ENCODE data around the gene PRDM2. TPM values are rescaled to one million over a fixed set of nuclear protein-coding genes. Genes with fewer than 3 reads are reported as not detected.
"Not testable (repeated sequence)": the region's sequence is repeated elsewhere in the genome, so short reads cannot be mapped to it uniquely, and the experiment has no call there.

PRDM2 gene
- total RNA-seq, 1 donor = 124 TPM

DNA sequence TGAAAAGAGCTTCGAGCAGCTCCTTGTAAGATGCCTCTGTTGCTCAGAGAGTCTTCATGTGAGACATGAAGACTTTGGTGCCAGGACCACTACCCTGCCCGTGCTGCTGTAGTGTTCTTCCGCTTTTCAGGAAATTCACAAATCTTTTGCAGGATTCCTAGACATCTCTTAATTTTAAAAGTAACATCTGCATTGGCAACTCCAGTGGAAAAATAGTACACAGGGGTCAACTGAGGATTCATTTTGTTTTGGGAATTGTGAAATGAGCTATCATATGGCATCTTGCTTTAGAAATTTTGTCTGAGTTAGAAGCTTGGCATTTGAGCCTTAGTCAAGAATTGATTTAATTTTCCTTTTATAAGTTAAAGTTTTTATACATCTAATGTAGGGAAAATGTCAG is 7.2 kb downstream of the PRDM2 start:
- Histone ChIP-seq H3K27me3 (ENCODE audit: insufficient read depth, low read length) (no peaks in the 10 kb centered on the region), H3K4me3 (ENCODE audit: low read length) (no peak overlapping the region), H3K4me1 (ENCODE audit: insufficient read depth, low read length) (peaks cover 37% of the 10 kb centered on the region), H3K9me3 (ENCODE audit: low read depth, low read length) (no peaks in the 10 kb centered on the region)

DNA sequence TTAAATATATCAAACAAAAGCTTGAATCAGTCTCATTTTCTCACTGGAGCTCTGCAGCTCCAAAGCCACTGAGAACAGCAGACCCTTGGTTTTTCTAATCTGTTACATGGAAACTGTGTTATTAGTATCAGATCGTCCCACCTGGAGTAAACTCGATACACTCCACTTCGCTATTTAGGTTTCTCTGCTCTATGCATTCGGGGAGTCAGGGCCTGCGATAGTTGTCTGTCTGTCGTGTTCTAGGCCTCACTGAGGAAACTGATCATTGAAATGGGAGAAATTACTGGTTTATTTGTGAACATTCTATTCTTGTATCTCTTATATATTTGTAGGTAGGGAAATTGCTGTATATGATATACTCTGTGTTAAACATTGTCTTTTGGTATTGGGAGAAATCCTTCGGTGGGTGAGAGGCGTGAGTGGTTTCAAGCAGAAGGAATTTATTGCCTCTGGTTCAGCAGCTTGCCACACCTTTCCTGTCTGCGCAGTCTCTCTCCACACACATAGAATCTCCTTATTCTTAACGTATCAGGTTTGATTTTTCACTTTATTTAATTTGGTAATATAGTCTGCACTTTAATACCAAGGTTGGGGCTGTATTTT is 8.5 kb downstream of the PRDM2 start:
- Histone ChIP-seq H3K9me3 (ENCODE audit: low read depth, low read length) (no peaks in the 10 kb centered on the region), H3K4me1 (ENCODE audit: insufficient read depth, low read length) (peaks cover 38% of the 10 kb centered on the region)

DNA sequence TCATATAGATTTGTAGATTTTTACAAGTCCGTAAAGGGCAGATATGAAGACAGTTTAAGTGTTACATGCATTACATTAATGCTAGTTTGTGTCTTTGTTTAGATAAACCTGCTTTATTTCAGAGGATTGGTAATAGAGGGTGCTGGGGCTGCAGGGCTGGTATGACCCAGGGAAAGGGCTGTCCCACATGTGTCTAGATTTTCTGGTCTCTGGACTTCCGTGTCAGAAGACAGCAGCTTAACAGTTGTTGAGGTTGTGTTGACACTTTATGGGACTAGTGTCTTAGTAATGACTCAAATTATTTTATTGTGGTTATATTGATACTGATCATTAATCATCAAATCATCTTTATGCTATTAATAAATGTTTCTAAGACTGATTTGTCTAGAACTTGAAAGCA is 10.1 kb downstream of the PRDM2 start:
- H3K4me1 ChIP-seq (ENCODE audit: insufficient read depth, low read length) = peaks cover 33% of the 10 kb centered on the region
- H3K9me3 ChIP-seq (ENCODE audit: low read depth, low read length) = no peaks in the 10 kb centered on the region
- no peak overlapping the region for H3K4me3 ChIP-seq (ENCODE audit: low read length)
- H3K27me3 ChIP-seq (ENCODE audit: insufficient read depth, low read length) = no peaks in the 10 kb centered on the region

More for the DNA sequence above, 8.5 kb downstream of the PRDM2 start:
- Histone ChIP-seq H3K4me3 (ENCODE audit: low read length) (no peak overlapping the region), H3K27me3 (ENCODE audit: insufficient read depth, low read length) (no peaks in the 10 kb centered on the region)

DNA sequence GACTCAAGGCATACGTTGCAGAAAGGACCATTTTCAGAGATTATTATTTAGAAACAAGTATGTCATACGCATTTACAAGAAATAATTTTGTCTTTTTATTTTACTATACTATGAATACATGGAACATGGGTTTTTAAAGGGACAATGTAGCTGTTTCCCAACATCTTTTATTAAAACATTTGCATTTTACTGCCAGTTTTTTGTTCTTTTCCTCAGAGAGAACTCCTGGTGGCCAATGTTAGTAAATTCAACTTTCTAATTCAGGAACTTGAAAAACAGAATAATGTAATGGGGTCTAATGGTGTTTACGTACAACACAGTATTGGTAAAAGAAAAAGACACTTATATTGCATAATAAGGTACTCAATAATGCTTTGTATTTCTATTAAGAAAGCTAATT is 14.9 kb downstream of the PRDM2 start:
- no peaks in the 10 kb centered on the region for H3K9me3 ChIP-seq (ENCODE audit: low read depth, low read length)
- no peaks in the 10 kb centered on the region for H3K27me3 ChIP-seq (ENCODE audit: insufficient read depth, low read length)
- peaks cover 12% of the 10 kb centered on the region for H3K4me1 ChIP-seq (ENCODE audit: insufficient read depth, low read length)
- no peak overlapping the region for H3K4me3 ChIP-seq (ENCODE audit: low read length)

DNA sequence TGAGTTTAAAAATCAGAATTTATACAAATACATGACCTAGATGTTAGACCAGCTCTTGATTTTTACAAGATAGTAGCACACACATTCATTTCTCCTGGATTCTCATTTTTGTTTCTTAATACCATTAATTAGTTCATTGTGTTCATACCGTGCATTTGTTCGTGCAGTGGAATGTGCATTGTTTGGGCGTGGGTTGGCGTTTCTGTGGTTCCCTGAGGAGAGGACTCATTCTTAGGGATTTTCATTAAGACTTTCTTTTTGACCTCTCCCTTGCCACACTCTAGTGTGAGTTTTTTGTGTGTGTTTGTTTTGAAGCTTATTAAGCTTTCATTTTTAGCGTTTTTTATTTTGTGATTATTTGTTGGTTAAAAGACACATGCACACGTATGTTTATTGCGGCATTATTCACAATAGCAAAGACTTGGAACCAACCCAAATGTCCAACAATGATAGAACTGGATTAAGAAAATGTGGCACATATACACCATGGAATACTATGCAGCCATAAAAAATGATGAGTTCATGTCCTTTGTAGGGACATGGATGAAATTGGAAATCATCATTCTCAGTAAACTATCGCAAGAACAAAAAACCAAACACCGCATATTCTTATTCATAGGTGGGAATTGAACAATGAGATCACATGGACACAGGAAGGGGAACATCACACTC is 15.8 kb downstream of the PRDM2 start:
- not testable (repeated sequence) for H3K9me3 ChIP-seq (ENCODE audit: low read depth, low read length); H3K27me3 ChIP-seq (ENCODE audit: insufficient read depth, low read length); H3K4me3 ChIP-seq (ENCODE audit: low read length)
- peaks cover 12% of the 10 kb centered on the region for H3K4me1 ChIP-seq (ENCODE audit: insufficient read depth, low read length)

DNA sequence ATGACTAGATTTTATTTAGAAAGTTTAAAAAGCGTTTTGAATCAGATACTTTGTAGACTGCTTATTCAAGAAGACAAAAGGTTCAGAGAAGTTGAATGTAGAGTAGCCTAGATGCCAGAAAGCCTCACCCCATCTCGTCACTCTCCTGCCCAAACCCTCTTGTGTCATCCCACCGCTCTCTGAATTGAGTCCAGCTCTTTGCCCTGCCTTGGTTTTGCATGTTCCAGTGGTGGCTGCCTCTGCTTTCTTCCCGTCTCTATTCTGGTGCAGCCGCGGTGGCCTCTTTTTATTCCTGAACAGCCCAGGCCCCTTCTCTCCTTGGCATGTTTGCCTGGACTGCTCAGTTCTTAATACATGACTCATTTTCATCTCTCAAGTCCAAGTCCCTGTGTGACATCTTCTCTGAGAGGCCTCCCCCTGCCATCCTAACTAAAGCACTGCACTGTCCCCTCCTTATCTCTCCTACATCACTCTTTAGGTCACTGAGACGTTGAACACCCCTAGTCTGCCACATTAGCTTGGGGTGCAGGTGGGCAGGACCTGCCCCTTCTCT is 22.9 kb downstream of the PRDM2 start:
- H3K9me3 ChIP-seq (ENCODE audit: low read depth, low read length) = no peaks in the 10 kb centered on the region
- H3K4me1 ChIP-seq (ENCODE audit: insufficient read depth, low read length) = peaks cover 50% of the 10 kb centered on the region
- no peak overlapping the region for H3K4me3 ChIP-seq (ENCODE audit: low read length)
- no peaks in the 10 kb centered on the region for H3K27me3 ChIP-seq (ENCODE audit: insufficient read depth, low read length)

DNA sequence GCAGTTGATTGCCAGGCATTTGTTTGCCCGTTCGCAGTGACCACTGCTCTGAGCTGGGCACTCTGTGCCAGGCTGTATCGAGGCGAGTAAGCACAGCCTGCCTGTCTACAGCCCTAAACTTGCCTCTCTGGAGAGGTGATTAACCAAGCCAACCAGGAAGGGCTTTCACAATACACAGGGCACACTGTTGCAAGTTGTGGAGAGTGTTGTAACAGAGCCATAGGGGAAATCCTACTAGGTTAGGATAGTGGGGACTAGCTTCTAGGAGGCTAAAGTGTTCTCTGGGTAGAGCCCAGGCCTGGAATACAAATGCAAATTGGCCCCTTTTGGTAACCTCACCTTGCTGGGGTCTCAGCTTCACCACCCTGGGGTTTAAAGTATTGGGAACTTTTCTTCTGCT is 23.8 kb downstream of the PRDM2 start:
- no peaks in the 10 kb centered on the region for H3K27me3 ChIP-seq (ENCODE audit: insufficient read depth, low read length)
- peaks cover 52% of the 10 kb centered on the region for H3K4me1 ChIP-seq (ENCODE audit: insufficient read depth, low read length)
- H3K9me3 ChIP-seq (ENCODE audit: low read depth, low read length) = no peaks in the 10 kb centered on the region
- no peak overlapping the region for H3K4me3 ChIP-seq (ENCODE audit: low read length)

DNA sequence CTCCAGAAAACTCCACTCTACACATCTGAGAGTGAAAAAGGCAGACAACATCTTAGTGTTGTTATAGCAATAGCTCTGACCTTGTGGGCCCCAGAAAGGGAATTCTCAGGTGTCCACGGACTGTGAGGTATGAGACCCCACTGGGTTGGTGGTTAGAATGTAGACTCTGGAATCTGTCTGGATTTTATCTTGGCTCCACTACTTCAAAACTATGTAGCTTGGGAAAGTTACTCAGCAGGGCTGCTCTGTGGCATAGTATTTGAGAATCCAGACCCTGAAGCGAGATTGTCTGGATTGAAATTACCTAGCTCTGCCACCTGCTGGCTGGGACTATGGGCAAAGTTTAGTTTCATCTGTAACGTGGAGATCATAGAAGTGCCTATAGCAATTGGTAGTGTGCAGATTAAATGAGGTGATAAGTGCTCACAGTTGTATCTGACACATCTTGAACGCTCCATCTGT is 25.8 kb downstream of the PRDM2 start:
- no peaks in the 10 kb centered on the region for H3K9me3 ChIP-seq (ENCODE audit: low read depth, low read length)
- no peak overlapping the region for H3K4me3 ChIP-seq (ENCODE audit: low read length)
- no peaks in the 10 kb centered on the region for H3K27me3 ChIP-seq (ENCODE audit: insufficient read depth, low read length)
- H3K4me1 ChIP-seq (ENCODE audit: insufficient read depth, low read length) = peaks cover 69% of the 10 kb centered on the region

DNA sequence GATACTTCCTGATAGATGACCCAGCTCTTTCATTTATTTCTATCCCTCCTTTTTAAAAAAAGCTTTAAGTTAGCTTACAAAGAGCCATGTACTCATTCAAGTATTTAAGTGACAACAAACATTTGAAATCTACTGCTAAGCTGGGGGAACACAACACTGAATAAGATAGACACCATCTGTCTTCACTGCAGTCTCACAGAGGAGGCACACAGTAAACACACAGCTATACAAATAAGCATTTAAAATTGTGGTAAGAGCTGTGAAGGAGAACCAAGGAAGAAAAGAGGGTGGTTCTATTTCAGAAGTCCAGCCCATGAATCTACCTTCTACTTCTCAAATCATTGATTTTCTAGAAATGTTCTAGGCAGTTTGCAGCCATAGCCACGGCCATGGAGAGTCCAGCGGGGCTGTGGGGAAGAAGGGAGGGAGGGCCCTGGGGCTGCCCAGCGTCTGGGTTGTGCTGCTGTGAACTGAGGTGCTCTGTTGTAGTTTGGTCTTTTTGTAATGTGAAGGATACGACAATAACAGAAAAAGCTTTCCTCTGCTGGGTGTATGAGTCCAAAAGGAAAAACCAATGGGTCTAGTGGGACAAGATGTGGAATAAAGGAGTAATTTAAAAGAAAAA is 28.2 kb downstream of the PRDM2 start:
- no peaks in the 10 kb centered on the region for H3K9me3 ChIP-seq (ENCODE audit: low read depth, low read length)
- no peaks in the 10 kb centered on the region for H3K27me3 ChIP-seq (ENCODE audit: insufficient read depth, low read length)
- peaks cover 72% of the 10 kb centered on the region for H3K4me1 ChIP-seq (ENCODE audit: insufficient read depth, low read length)
- no peak overlapping the region for H3K4me3 ChIP-seq (ENCODE audit: low read length)

DNA sequence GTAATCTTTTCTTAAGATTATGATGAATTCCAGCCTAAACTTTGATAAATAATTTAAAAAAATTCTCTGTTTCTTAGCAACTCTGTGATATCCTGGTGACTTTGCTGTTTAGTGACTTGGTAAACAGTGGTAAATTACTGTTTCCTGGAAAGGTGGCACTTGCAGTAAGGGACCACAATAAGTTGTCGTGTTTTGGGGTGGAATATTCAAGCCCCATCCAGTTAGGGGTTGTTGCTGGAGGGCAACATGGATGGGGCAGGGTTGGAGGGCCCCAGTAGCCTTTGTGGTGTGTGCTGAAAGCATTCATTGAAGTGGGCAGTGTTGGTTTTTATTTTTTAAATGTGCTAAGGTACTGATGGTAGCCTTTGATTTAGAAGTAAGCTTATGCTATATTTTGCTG is 30.3 kb downstream of the PRDM2 start:
- no peaks in the 10 kb centered on the region for H3K27me3 ChIP-seq (ENCODE audit: insufficient read depth, low read length)
- H3K4me1 ChIP-seq (ENCODE audit: insufficient read depth, low read length) = peaks cover 63% of the 10 kb centered on the region
- peak overlapping the region; percentile 22 for H3K4me3 ChIP-seq (ENCODE audit: low read length)
- no peaks in the 10 kb centered on the region for H3K9me3 ChIP-seq (ENCODE audit: low read depth, low read length)

DNA sequence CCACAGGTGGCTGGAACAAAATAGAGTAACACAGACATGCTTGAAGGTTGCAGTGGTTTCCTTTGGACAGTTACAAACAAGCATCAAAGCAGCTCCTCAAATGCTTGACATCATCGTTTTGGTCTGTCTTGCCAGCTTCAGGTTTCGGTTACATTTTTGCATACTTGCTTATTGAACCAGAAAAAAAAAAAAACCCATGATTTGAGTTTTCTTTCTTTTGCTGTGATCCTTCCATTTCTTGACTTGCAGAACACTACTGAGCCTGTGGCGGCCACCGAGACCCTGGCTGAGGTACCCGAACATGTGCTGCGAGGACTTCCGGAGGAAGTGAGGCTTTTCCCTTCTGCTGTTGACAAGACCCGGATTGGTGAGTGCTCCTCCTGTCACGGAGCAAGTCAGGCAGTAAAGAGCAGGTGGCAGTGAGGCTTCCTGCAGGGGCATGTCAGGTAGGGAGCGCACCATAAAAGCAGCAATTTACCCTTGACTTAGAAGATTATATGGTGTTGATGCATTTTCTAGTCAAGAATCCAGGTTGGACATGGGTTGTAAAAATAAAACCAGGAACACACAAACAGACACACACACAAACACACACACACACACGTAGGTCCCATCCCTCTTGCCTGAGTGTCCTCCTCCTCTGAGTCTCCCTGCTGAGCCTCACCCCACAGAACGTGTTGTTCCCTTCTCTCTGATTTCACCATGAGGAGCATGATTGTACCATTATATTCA is 30.9 kb downstream of the PRDM2 start:
- Histone ChIP-seq H3K4me1 (ENCODE audit: insufficient read depth, low read length) (peaks cover 57% of the 10 kb centered on the region), H3K9me3 (ENCODE audit: low read depth, low read length) (no peaks in the 10 kb centered on the region), H3K27me3 (ENCODE audit: insufficient read depth, low read length) (no peaks in the 10 kb centered on the region), H3K4me3 (ENCODE audit: low read length) (peak overlapping the region; percentile 22)

DNA sequence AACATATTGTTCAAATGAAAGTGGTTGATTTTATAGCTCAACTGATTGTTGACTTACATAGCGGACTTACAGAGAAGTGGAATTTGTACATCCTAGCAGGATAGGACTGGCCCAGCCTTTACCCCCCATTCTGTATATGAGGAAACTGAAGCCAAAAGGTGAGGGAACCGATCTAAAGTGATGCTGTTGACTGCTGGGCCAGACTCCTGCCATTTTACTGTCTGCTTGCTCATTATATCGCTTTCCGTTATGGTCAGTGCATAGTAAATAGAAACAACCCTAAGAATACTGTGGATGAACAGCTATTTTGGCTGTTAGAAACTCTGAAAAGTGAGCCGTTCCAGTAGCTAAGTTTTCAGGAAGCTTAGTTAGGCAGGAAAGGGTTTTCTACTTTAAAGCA is 31.9 kb downstream of the PRDM2 start:
- Histone ChIP-seq H3K4me3 (ENCODE audit: low read length) (no peak overlapping the region), H3K27me3 (ENCODE audit: insufficient read depth, low read length) (no peaks in the 10 kb centered on the region), H3K9me3 (ENCODE audit: low read depth, low read length) (no peaks in the 10 kb centered on the region), H3K4me1 (ENCODE audit: insufficient read depth, low read length) (peaks cover 50% of the 10 kb centered on the region)

DNA sequence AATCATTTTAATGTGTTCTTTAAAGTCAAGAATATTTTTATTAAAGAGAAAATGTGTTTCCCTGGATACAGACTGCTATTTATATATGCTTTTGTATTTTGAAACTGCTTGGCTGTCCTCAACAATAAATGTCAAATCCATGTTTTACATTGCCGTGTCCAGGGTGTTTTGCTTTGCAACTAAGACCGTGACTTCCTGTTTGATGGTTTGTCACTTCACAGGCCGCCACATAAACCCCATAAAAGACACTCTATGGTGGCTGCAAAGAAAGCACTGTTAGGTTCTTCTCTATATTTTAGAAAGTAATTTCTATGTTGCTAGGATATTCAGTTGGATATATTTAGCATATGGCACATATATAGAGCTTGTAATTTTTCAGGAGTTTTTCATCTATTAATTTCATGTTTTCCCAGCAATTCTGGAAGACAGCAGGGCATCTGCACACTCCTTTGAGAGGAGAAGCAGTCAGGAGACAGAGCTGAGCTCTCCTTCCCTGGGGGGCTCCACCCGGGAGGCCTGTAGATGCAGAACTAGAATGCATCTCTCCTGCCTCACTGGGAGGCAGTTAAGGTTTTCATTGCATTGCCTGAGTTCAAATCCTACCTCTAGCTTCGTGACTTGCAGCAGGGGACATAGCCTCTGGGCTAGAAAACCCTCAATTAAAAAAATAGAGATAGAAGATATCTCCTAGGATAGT is 33.1 kb downstream of the PRDM2 start:
- H3K4me3 ChIP-seq (ENCODE audit: low read length) = no peak overlapping the region
- peaks cover 47% of the 10 kb centered on the region for H3K4me1 ChIP-seq (ENCODE audit: insufficient read depth, low read length)
- H3K27me3 ChIP-seq (ENCODE audit: insufficient read depth, low read length) = no peaks in the 10 kb centered on the region
- no peaks in the 10 kb centered on the region for H3K9me3 ChIP-seq (ENCODE audit: low read depth, low read length)

DNA sequence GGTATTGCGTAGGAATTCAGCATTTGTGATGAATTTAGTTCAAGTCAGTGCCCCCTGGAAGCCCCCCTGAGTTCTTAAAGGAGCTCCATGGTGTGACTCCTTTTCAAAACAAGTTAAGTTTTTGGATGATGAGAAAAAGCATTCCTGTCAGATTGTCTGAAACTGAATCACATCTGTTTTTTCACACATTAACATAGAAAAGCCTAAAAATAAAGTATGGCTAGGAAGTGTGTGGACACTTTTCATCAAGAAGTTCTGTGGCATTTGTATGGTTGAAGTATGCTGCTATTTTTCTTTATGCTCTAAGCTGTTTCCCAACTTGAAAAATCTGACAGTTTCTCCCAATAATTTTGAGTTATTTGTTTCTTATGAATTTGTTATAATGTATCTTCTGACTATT is 33.7 kb downstream of the PRDM2 start:
- H3K4me1 ChIP-seq (ENCODE audit: insufficient read depth, low read length) = peaks cover 46% of the 10 kb centered on the region

More for the DNA sequence above, 33.7 kb downstream of the PRDM2 start:
- Histone ChIP-seq H3K9me3 (ENCODE audit: low read depth, low read length) (no peaks in the 10 kb centered on the region), H3K4me3 (ENCODE audit: low read length) (no peak overlapping the region), H3K27me3 (ENCODE audit: insufficient read depth, low read length) (no peaks in the 10 kb centered on the region)
